GM18502 (cell line): ENCODE results near the gene NR2F6.

Experiments used
- ATAC-seq: cut with Tn5 transposase; IDR thresholded peaks from one replicate; pipeline ENCODE4 v1.9.1; 2021; ENCODE audit warnings: mild to moderate bottlenecking; ENCODE audit not compliant: unreplicated experiment, poor library complexity

Gene NR2F6

GRCh38 chr19:17266026-17266425, 20.3 kb upstream of the NR2F6 start:
- ATAC-seq: no peak

GRCh38 chr19:17264641-17264979, 18.9 kb upstream of the NR2F6 start, which contains the start of gene USHBP1:
Gene USHBP1 (minus strand): TSS chr19:17264745. CDS start chr19:17264299, 446 bp downstream.
- no peak for ATAC-seq

GRCh38 chr19:17263712-17264640, 18.3 kb upstream of the NR2F6 start:
- no peak for ATAC-seq

- ATAC-seq: no peak
Measured at GRCh38 chr19:17262557-17262956, 16.8 kb upstream of the NR2F6 start.

- peak; percentile 80 for ATAC-seq
Measured at GRCh38 chr19:17260842-17261325, 15.2 kb upstream of the NR2F6 start.

GRCh38 chr19:17259934-17260333, 14.2 kb upstream of the NR2F6 start:
- ATAC-seq: no peak

GRCh38 chr19:17259118-17259780, 13.5 kb upstream of the NR2F6 start:
- ATAC-seq: no peak

- ATAC-seq: no peak
Measured at GRCh38 chr19:17256130-17256529, 10.4 kb upstream of the NR2F6 start.

GRCh38 chr19:17255150-17255621, 9.5 kb upstream of the NR2F6 start:
- ATAC-seq: no peak

- no peak for ATAC-seq
Measured at GRCh38 chr19:17254636-17255035, 8.9 kb upstream of the NR2F6 start.

GRCh38 chr19:17249887-17250548, 4.3 kb upstream of the NR2F6 start:
- ATAC-seq: no peak

GRCh38 chr19:17248011-17248776, 2.5 kb upstream of the NR2F6 start:
- ATAC-seq: no peak

GRCh38 chr19:17246681-17247425, 1.1 kb upstream of the NR2F6 start:
- no peak for ATAC-seq

GRCh38 chr19:17244618-17245534, 843 bp downstream of the NR2F6 start:
- ATAC-seq: peak; percentile 17

GRCh38 chr19:17243830-17244617, 1.7 kb downstream of the NR2F6 start:
- no peak for ATAC-seq

- no peak for ATAC-seq
Measured at GRCh38 chr19:17243211-17243829, 2.4 kb downstream of the NR2F6 start.
